Progenitor cell of endocrine pancreas (in vitro differentiated cells): ENCODE results near the gene MTARC2. TPM values are rescaled to one million over a fixed set of nuclear protein-coding genes. Genes with fewer than 3 reads are reported as not detected.
"Not testable (repeated sequence)": the region's sequence is repeated elsewhere in the genome, so short reads cannot be mapped to it uniquely, and the experiment has no call there.

Source experiments
- DNase-seq: peaks from one replicate; pipeline ENCODE4 v3.0.0; 2021; ENCODE audit warnings: low spot score; ENCODE audit not compliant: unreplicated experiment
- H3K27ac Mint-ChIP-seq: 2 replicates; pipeline ENCODE4 v1.8.0; 2021; ENCODE audit warnings: mild to moderate bottlenecking, moderate library complexity, mixed read lengths
- H3K27me3 Mint-ChIP-seq: 2 replicates; pipeline ENCODE4 v1.8.0; 2021; ENCODE audit warnings: mixed read lengths
- H3K36me3 Mint-ChIP-seq: 2 replicates; pipeline ENCODE4 v1.8.0; 2022; ENCODE audit warnings: mixed read lengths; ENCODE audit not compliant: insufficient read depth
- H3K4me1 Mint-ChIP-seq: 2 replicates; pipeline ENCODE4 v1.8.0; 2021; ENCODE audit warnings: low read depth, mixed read lengths
- H3K4me3 Mint-ChIP-seq: 2 replicates; pipeline ENCODE4 v1.8.0; 2021; ENCODE audit warnings: low read depth, mild to moderate bottlenecking, moderate library complexity, mixed read lengths
- H3K9me3 Mint-ChIP-seq: 2 replicates; pipeline ENCODE4 v1.8.0; 2021; ENCODE audit warnings: low read depth, mixed read lengths
- CTCF ChIP-seq: fragments of 200-600 bp; sonication (generic); IDR thresholded peaks from one replicate; pipeline ENCODE4 v1.5.0; 2021; ENCODE audit warnings: antibody characterized with exemption, mild to moderate bottlenecking; ENCODE audit not compliant: unreplicated experiment
- total RNA-seq: library from RNA; stranded (reverse); gene quantifications from 2 replicates; pipeline ENCODE4 v1.2.1, GENCODE V29; 2021

The MTARC2 gene
- total RNA-seq, 1 donor from 2014 or later: 14.3 TPM

- no peak for DNase-seq
- no peak overlapping the region for H3K4me3 Mint-ChIP-seq
- H3K27me3 Mint-ChIP-seq: peaks cover 2% of the 10 kb centered on the region
- peaks cover 3% of the 10 kb centered on the region for H3K4me1 Mint-ChIP-seq
- H3K36me3 Mint-ChIP-seq: no peaks in the 10 kb centered on the region
- no peaks in the 10 kb centered on the region for H3K9me3 Mint-ChIP-seq
- H3K27ac Mint-ChIP-seq: no peak overlapping the region
- TF ChIP-seq CTCF: no peak
Measured at GRCh38 chr1:220708244-220708643, 39.9 kb upstream of the MTARC2 start.

GRCh38 chr1:220708936-220709801 is 39.0 kb upstream of the MTARC2 start:
- DNase-seq: no peak
- Mint-ChIP-seq H3K9me3 (no peaks in the 10 kb centered on the region), H3K27me3 (no peaks in the 10 kb centered on the region), H3K36me3 (no peaks in the 10 kb centered on the region), H3K4me1 (peaks cover 3% of the 10 kb centered on the region), H3K4me3 (no peak overlapping the region), H3K27ac (no peak overlapping the region)
- no peak for TF ChIP-seq CTCF

GRCh38 chr1:220710333-220710732 is 37.8 kb upstream of the MTARC2 start:
- Mint-ChIP-seq H3K36me3 (no peaks in the 10 kb centered on the region), H3K9me3 (no peaks in the 10 kb centered on the region), H3K27ac (no peak overlapping the region), H3K4me3 (no peak overlapping the region), H3K27me3 (no peaks in the 10 kb centered on the region), H3K4me1 (peaks cover 3% of the 10 kb centered on the region)
- TF ChIP-seq CTCF: no peak
- DNase-seq: no peak

- no peak for DNase-seq
- peaks cover 5% of the 10 kb centered on the region for H3K9me3 Mint-ChIP-seq
- H3K27me3 Mint-ChIP-seq: no peaks in the 10 kb centered on the region
- peaks cover 3% of the 10 kb centered on the region for H3K4me1 Mint-ChIP-seq
- no peaks in the 10 kb centered on the region for H3K36me3 Mint-ChIP-seq
- TF ChIP-seq CTCF: no peak
- no peak overlapping the region for H3K27ac Mint-ChIP-seq
- no peak overlapping the region for H3K4me3 Mint-ChIP-seq
Measured at GRCh38 chr1:220711056-220711809, 36.9 kb upstream of the MTARC2 start.

- not testable (repeated sequence) for H3K36me3 Mint-ChIP-seq, DNase-seq, H3K27ac Mint-ChIP-seq, H3K4me1 Mint-ChIP-seq, H3K4me3 Mint-ChIP-seq, H3K27me3 Mint-ChIP-seq
- H3K9me3 Mint-ChIP-seq: peaks cover 18% of the 10 kb centered on the region
Measured at GRCh38 chr1:220715986-220716385, 32.1 kb upstream of the MTARC2 start.
